Omental fat pad (tissue), 4 donors: ENCODE measurements around the gene IBA57. TPM values are rescaled to one million over a fixed set of nuclear protein-coding genes. Genes with fewer than 3 reads are reported as not detected.
"Not testable (repeated sequence)": the region's sequence is repeated elsewhere in the genome, so short reads cannot be mapped to it uniquely, and the experiment has no call there.

Experiments used
- ATAC-seq: fragments of 150-250 bp; one replicate; pipeline ENCODE4 v1.9.1; 2016; ENCODE audit warnings: mild to moderate bottlenecking, moderate library complexity; ENCODE audit not compliant: low FRiP score
- DNase-seq: peaks from one replicate; pipeline ENCODE4 v3.0.0-alpha.2; 2019; ENCODE audit warnings: low spot score
- total RNA-seq, 4 donors: library from RNA; depleted of rRNA; stranded (reverse); fragments of >200 nt; gene quantifications; one replicate each; pipeline ENCODE4 v1.1.0, GENCODE V29; 2016
- TF ChIP-seq, protein P1 (sequence below), 3 donors: fragments of 450-650 bp; IDR thresholded peaks; one replicate each; pipeline ENCODE4 v1.5.1; 2016 to 2017; ENCODE audit warnings: antibody characterized with exemption in 3 of 3, mild to moderate bottlenecking in 3 of 3, moderate library complexity in 2 of 3

IBA57 gene
- total RNA-seq, 4 donors from 2014 or later = 5.1 to 7.6 (median 6.5) TPM

- no peak for ATAC-seq
- TF ChIP-seq, protein P1, sequence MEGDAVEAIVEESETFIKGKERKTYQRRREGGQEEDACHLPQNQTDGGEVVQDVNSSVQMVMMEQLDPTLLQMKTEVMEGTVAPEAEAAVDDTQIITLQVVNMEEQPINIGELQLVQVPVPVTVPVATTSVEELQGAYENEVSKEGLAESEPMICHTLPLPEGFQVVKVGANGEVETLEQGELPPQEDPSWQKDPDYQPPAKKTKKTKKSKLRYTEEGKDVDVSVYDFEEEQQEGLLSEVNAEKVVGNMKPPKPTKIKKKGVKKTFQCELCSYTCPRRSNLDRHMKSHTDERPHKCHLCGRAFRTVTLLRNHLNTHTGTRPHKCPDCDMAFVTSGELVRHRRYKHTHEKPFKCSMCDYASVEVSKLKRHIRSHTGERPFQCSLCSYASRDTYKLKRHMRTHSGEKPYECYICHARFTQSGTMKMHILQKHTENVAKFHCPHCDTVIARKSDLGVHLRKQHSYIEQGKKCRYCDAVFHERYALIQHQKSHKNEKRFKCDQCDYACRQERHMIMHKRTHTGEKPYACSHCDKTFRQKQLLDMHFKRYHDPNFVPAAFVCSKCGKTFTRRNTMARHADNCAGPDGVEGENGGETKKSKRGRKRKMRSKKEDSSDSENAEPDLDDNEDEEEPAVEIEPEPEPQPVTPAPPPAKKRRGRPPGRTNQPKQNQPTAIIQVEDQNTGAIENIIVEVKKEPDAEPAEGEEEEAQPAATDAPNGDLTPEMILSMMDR (IDR thresholded peaks at IDR 0.05) = no peak
- DNase-seq = no peak
Observed at GRCh38 chr1:228168563-228169270, 3.1 kb downstream of the IBA57 start.

GRCh38 chr1:228169345-228169744 is 3.7 kb downstream of the IBA57 start:
- TF ChIP-seq, protein P1 (IDR thresholded peaks at IDR 0.05) = no peak
- DNase-seq = no peak
- no peak for ATAC-seq

- no peak for ATAC-seq
- TF ChIP-seq, protein P1 (IDR thresholded peaks at IDR 0.05) = no peak
- DNase-seq = no peak
Observed at GRCh38 chr1:228170666-228171065, 5.1 kb downstream of the IBA57 start.

GRCh38 chr1:228171221-228171891 is 5.8 kb downstream of the IBA57 start:
- DNase-seq (no peak), ATAC-seq (no peak)
- TF ChIP-seq, protein P1 (IDR thresholded peaks at IDR 0.05) = no peak

- TF ChIP-seq, protein P1 (IDR thresholded peaks at IDR 0.05) = no peak
- DNase-seq = no peak
- no peak for ATAC-seq
Observed at GRCh38 chr1:228172591-228173527, 7.3 kb downstream of the IBA57 start.

DNA sequence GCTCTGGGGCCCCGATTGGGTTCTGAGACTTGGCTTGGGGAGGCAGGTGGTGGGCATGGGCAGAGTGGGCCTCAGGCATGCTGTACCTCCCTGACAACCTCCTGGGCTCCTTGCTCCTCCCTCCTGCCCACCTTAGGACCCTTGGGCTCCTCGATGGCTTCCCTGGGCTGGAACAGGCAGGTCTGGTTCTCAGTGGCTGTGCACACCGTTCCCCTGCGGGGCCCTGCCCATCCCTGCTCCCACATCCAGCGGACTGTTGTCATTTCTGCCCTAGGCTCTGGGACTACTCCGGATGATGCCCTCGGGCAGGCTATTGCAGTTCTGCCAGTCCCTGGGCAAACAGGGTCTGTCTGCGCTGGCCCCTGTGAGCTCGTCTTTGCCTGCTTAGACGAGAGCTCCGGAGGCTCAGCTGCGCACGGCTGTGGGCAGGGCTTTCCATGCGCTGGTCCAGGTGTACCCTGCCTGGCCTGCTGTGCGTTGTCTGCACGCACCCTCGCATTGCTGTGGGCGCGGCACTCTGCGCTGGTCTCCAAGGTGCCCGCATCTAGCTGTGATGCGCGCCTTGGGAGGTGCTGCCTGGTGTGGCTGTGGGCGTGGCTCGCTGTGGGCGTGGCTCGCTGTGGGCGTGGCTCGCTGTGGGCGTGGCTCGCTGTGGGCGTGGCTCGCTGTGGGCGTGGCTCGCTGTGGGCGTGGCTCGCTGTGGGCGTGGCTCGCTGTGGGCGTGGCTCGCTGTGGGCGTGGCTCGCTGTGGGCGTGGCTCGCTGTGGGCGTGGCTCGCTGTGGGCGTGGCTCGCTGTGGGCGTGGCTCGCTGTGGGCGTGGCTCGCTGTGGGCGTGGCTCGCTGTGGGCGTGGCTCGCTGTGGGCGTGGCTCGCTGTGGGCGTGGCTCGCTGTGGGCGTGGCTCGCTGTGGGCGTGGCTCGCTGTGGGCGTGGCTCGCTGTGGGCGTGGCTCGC is 8.2 kb downstream of the IBA57 start:
- DNase-seq, ATAC-seq: not testable (repeated sequence)
